NCI-H524 treated with DMSO at 0.1 percent for 48 hours (cell line): ENCODE measurements around the gene CCDC170.

Experiments used
- DNase-seq: peaks from one replicate; lab custom pipeline; 2025; lab: John Stamatoyannopoulos, UW

Gene CCDC170

GRCh38 chr6:151655099-151655498, 161.3 kb downstream of the CCDC170 start:
- DNase-seq = no peak

GRCh38 chr6:151656392-151656791, 162.6 kb downstream of the CCDC170 start:
- DNase-seq = no peak

DNA sequence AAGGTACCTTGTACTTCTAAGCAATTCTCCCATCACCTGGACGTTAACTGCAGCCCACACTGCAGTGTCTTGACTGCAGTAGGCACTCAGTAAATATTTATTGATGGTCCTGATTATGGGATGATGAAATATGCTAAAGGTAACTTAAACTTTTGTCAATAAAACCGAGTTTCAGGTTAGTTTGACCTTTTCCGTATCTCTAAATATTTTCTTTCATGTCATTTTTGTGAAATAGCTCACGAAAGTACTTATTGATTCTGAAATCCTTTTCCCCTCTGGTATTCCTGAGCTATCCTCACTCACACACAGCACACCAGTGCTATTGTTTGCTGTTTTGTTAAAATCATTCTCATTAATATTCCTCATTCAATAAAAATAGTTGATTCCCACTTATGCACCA, 164.3 kb downstream of the CCDC170 start:
- no peak for DNase-seq

DNA sequence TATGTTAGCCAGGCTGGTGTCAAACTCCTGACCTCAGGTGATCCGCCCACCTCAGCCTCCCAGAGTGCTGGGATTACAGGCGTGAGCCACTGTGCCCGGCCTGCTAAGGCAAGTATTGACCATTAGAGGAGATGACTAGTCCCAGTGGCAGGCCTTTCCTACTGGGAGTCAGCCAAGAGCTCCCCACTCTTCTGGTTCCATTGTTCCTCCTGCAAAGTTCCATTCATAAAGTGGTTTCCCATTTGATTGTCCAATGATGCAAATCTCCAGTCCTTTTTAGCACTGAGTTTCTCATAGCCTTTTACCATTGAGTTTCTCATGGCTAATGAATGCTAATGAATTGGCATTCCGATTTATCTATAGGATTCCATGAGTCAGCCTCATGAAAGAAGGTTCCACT, 165.4 kb downstream of the CCDC170 start:
- DNase-seq = no peak

GRCh38 chr6:151661509-151661908, 167.7 kb downstream of the CCDC170 start:
- no peak for DNase-seq

DNA sequence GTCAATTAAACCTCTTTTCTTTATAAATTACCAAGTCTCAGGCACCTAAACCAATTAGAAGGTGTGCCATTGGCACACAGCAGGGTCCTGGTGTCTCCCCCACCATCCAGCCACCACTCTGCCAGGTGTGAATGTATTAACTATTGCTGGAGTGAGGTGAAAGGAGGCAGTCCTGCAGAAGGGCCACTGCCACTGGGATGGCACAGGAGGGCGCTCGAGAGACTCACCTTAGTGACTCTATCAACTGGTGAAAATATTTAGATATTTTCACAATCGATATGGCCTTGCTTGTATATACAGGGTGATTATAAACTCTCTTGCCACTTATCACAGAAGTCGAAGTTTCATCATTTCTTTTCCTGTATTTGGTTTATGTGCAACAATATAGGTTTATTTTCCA, 168.1 kb downstream of the CCDC170 start:
- no peak for DNase-seq

DNA sequence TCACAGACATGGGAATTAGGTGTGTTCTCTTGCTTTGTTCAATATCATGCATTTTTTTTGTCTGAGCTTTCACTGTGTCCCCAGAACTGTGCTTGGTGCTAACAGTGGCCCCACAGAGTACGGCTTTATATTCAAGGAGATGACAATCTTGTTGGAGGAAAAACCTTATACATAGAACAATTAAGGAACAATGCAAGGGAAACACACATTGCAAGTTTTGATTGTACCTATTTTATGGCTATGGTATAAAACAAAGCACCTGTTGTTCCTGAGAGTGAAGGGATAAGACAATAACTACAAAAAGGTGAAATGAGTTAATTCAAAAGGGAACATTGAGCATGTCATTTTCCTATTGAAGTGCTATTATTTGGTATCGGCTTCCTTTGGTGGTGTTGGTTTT, 169.7 kb downstream of the CCDC170 start:
- no peak for DNase-seq

- DNase-seq = no peak
These were observed 170.6 kb downstream of the CCDC170 start for GRCh38 chr6:151664390-151664789.

DNA sequence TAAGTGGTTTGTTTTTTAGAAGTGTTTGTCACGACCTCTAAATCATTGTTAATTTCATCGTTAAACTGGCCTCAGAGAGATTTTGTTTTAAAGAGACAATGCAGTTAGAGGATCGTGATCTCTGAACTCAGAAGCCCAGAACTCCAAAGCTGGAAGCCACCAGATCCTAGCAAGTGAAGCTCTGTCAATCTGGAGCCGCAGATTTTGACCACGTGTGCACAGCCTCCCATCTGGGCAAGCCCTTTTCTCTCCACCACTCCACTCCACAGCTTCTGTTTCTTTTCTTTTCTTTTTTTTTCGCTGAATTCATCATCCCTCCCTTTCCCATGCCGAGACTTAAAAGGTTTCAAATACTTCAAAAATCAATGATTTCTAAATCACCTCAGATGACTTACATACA, 171.5 kb downstream of the CCDC170 start:
- no peak for DNase-seq

- no peak for DNase-seq
These were observed 172.7 kb downstream of the CCDC170 start for GRCh38 chr6:151666526-151666925.

GRCh38 chr6:151669208-151669560, 175.4 kb downstream of the CCDC170 start:
- no peak for DNase-seq

- no peak for DNase-seq
These were observed 176.3 kb downstream of the CCDC170 start for GRCh38 chr6:151670116-151670515.
